H1 (cell line): Measurements from ENCODE around the gene PINLYP. TPM values are rescaled to one million over a fixed set of nuclear protein-coding genes. Genes with fewer than 3 reads are reported as not detected.

Experiments
- CTCF ChIA-PET: fragments of 300-600 bp; sonication (Branson Sonifier 250); formaldehyde crosslinking; loops from one replicate; lab custom pipeline; 2021; ENCODE audit not compliant: partially characterized antibody; lab: Charles Lee
- POLR2A ChIA-PET: fragments of 300-600 bp; sonication (Branson Sonifier 250); formaldehyde crosslinking; loops from one replicate; lab custom pipeline; 2021; ENCODE audit warnings: inconsistent platforms; ENCODE audit not compliant: partially characterized antibody; lab: Charles Lee
- DNase-seq, 2 experiments: peaks; one replicate each; pipeline versions ENCODE4 v3.0.0 to v3.0.0-alpha.2; 2010 to 2022; ENCODE audit warnings: low spot score in 2 of 2, low read depth in 1 of 2, mixed read lengths in 1 of 2
- FAIRE-seq: peaks from 2 replicates; lab custom pipeline; 2011; peaks lifted over from hg19 to GRCh38; lab: Jason Lieb, UNC
- H2AFZ ChIP-seq: 2 replicates; pipeline ENCODE4 v1.8.1; 2012; ENCODE audit warnings: low read length, inconsistent platforms
- H2AK5ac ChIP-seq: 2 replicates; pipeline ENCODE4 v1.6.1; 2013; ENCODE audit warnings: low read depth, low read length
- H2BK120ac ChIP-seq: replicated peaks from 2 replicates; pipeline ENCODE3; 2013; ENCODE audit warnings: low read depth, low read length, inconsistent platforms
- H2BK12ac ChIP-seq: 2 replicates; pipeline ENCODE4 v1.6.1; 2013; ENCODE audit warnings: low read depth, low read length
- H2BK15ac ChIP-seq: 2 replicates; pipeline ENCODE4 v1.6.1; 2013; ENCODE audit warnings: low read length
- H2BK20ac ChIP-seq: 2 replicates; pipeline ENCODE4 v1.6.1; 2013; ENCODE audit warnings: low read length
- H2BK5ac ChIP-seq: 2 replicates; pipeline ENCODE4 v1.6.1; 2013; ENCODE audit warnings: low read depth, low read length
- H3K14ac ChIP-seq: 2 replicates; pipeline ENCODE4 v1.6.1; 2013; ENCODE audit warnings: inconsistent platforms; ENCODE audit not compliant: insufficient read length
- H3K18ac ChIP-seq: 2 replicates; pipeline ENCODE4 v1.6.1; 2013; ENCODE audit warnings: low read length; ENCODE audit errors: extremely low read depth
- H3K23ac ChIP-seq: 2 replicates; pipeline ENCODE4 v1.6.1; 2013; ENCODE audit warnings: inconsistent platforms; ENCODE audit not compliant: insufficient read length
- H3K23me2 ChIP-seq: 2 replicates; pipeline ENCODE4 v1.6.1; 2013; ENCODE audit warnings: low read depth, low read length
- H3K27ac ChIP-seq: 2 replicates; pipeline ENCODE4 v1.6.1; 2011; ENCODE audit warnings: low read depth, low read length, inconsistent platforms
- H3K27me3 ChIP-seq, 4 experiments: replicated peaks in 1 of 4; 1 replicate in 1 of 4; 2 replicates in 3 of 4; pipeline versions ENCODE4 v1.6.1 to v1.8.1; 2011 to 2013; ENCODE audit warnings: low read length in 3 of 4, mild to moderate bottlenecking in 3 of 4, inconsistent platforms in 2 of 4, mixed read lengths in 2 of 4, moderate library complexity in 1 of 4; ENCODE audit not compliant: control insufficient read depth in 3 of 4, insufficient read depth in 3 of 4; ENCODE audit errors: extremely low read depth in 1 of 4
- H3K36me3 ChIP-seq, 4 experiments: 2 replicates each; pipeline versions ENCODE4 v1.6.1 to v1.8.1; 2011 to 2013; ENCODE audit warnings: mild to moderate bottlenecking in 4 of 4, low read length in 3 of 4, moderate library complexity in 2 of 4, control low read depth in 1 of 4, inconsistent platforms in 1 of 4; ENCODE audit not compliant: insufficient read depth in 4 of 4, control insufficient read depth in 2 of 4
- H3K4ac ChIP-seq: replicated peaks from 2 replicates; pipeline ENCODE3; 2013; ENCODE audit warnings: low read length, low read depth, mixed read lengths, inconsistent platforms; ENCODE audit not compliant: insufficient read length
- H3K4me1 ChIP-seq, 4 experiments: replicated peaks in 1 of 4; 1 replicate in 1 of 4; 2 replicates in 3 of 4; pipeline versions ENCODE4 v1.6.1 to v1.8.1; 2011 to 2013; ENCODE audit warnings: low read length in 3 of 4, inconsistent platforms in 2 of 4, mixed read lengths in 1 of 4; ENCODE audit not compliant: insufficient read depth in 4 of 4, control insufficient read depth in 3 of 4
- H3K4me2 ChIP-seq, 2 experiments: 2 replicates each; pipeline versions ENCODE4 v1.6.1 to v1.8.1; 2011 to 2013; ENCODE audit warnings: low read depth in 2 of 2, low read length in 2 of 2, control low read depth in 1 of 2, inconsistent platforms in 1 of 2, mild to moderate bottlenecking in 1 of 2; ENCODE audit not compliant: insufficient read depth in 1 of 2
- H3K4me3 ChIP-seq, 4 experiments: fragments of 200-600, 300-600 bp in 1 of 4; sonication (generic), shearing (Covaris generic), sonication (Bioruptor Twin) in 1 of 4; 2 replicates each; pipeline versions ENCODE4 v1.5.1 to v1.8.1; 2011 to 2016; ENCODE audit warnings: low read length in 4 of 4, low read depth in 3 of 4, control low read depth in 2 of 4, inconsistent platforms in 2 of 4, mild to moderate bottlenecking in 2 of 4, mixed read lengths in 1 of 4, moderate library complexity in 1 of 4; ENCODE audit not compliant: insufficient read depth in 2 of 4; ENCODE audit errors: extremely low read depth in 1 of 4
- H3K56ac ChIP-seq: replicated peaks from 2 replicates; pipeline ENCODE3; 2013; ENCODE audit warnings: low read depth, mild to moderate bottlenecking, mixed read lengths, low read length, inconsistent platforms; ENCODE audit not compliant: insufficient read length
- H3K79me1 ChIP-seq: 2 replicates; pipeline ENCODE4 v1.6.1; 2013; ENCODE audit warnings: low read depth, low read length, control low read depth
- H3K79me2 ChIP-seq, 2 experiments: 2 replicates each; pipeline versions ENCODE4 v1.6.1 to v1.8.1; 2012 to 2013; ENCODE audit warnings: low read length in 2 of 2, mild to moderate bottlenecking in 2 of 2, inconsistent platforms in 1 of 2; ENCODE audit not compliant: insufficient read depth in 2 of 2, control insufficient read depth in 1 of 2
- H3K9ac ChIP-seq, 4 experiments: replicated peaks in 1 of 4; 1 replicate in 1 of 4; 2 replicates in 3 of 4; pipeline versions ENCODE4 v1.6.1 to v1.8.1; 2011 to 2013; ENCODE audit warnings: low read depth in 3 of 4, low read length in 3 of 4, control low read depth in 2 of 4, mild to moderate bottlenecking in 2 of 4, moderate library complexity in 2 of 4, inconsistent platforms in 1 of 4; ENCODE audit errors: extremely low read depth in 1 of 4
- H3K9me3 ChIP-seq, 2 experiments: 2 replicates each; pipeline versions ENCODE4 v1.6.1 to v1.8.1; 2012 to 2013; ENCODE audit warnings: mild to moderate bottlenecking in 2 of 2, moderate library complexity in 2 of 2, control low read depth in 1 of 2, inconsistent platforms in 1 of 2, low read depth in 1 of 2, low read length in 1 of 2, mixed read lengths in 1 of 2; ENCODE audit not compliant: insufficient read depth in 2 of 2
- H4K20me1 ChIP-seq, 2 experiments: replicated peaks in 1 of 2; 2 replicates each; pipeline versions ENCODE3 to v1.8.1; 2011 to 2013; ENCODE audit warnings: inconsistent platforms in 2 of 2, low read length in 2 of 2, mild to moderate bottlenecking in 1 of 2; ENCODE audit not compliant: insufficient read depth in 2 of 2, control insufficient read depth in 1 of 2
- H4K5ac ChIP-seq: 2 replicates; pipeline ENCODE4 v1.6.1; 2013; ENCODE audit warnings: low read length, low read depth, mixed read lengths, inconsistent platforms; ENCODE audit not compliant: insufficient read length
- H4K8ac ChIP-seq: 2 replicates; pipeline ENCODE4 v1.8.0; 2013; ENCODE audit warnings: mild to moderate bottlenecking, moderate library complexity, low read length, inconsistent platforms; ENCODE audit not compliant: insufficient read depth; ENCODE audit errors: extremely low read depth
- H4K91ac ChIP-seq: replicated peaks from 2 replicates; pipeline ENCODE3; 2013; ENCODE audit warnings: low read length, mixed read lengths, inconsistent platforms; ENCODE audit not compliant: insufficient read length
- BCL11A ChIP-seq, 2 experiments: IDR thresholded peaks; one replicate each; pipeline ENCODE4 v1.6.1; 2011; ENCODE audit warnings: low read depth in 2 of 2, low read length in 2 of 2, mild to moderate bottlenecking in 2 of 2
- CHD2 ChIP-seq: IDR thresholded peaks from 2 replicates; pipeline ENCODE4 v1.6.1; 2012; ENCODE audit warnings: low read length, improper control_type of control experiment
- EZH2 ChIP-seq: fragments of 200-600 bp; sonication (generic); IDR thresholded peaks from 2 replicates; pipeline ENCODE4 v1.7.1; 2012; ENCODE audit warnings: low read depth, mild to moderate bottlenecking, moderate library complexity, low read length, inconsistent platforms; ENCODE audit not compliant: severe bottlenecking
- MAFK ChIP-seq: IDR thresholded peaks from 2 replicates; pipeline ENCODE4 v1.6.1; 2012; ENCODE audit warnings: low read depth, mild to moderate bottlenecking, improper control_type of control experiment, low read length
- NANOG ChIP-seq: IDR thresholded peaks from 2 replicates; pipeline ENCODE4 v1.6.1; 2011; ENCODE audit warnings: low read length, low read depth, mild to moderate bottlenecking, inconsistent platforms; ENCODE audit not compliant: insufficient read depth, poor library complexity, severe bottlenecking
- POLR2AphosphoS5 ChIP-seq: IDR thresholded peaks from 2 replicates; pipeline ENCODE4 v1.6.1; 2011; ENCODE audit warnings: low read depth, low read length
- POU5F1 ChIP-seq: IDR thresholded peaks from 2 replicates; pipeline ENCODE4 v1.6.1; 2011; ENCODE audit warnings: low read depth, mild to moderate bottlenecking, low read length, moderate library complexity
- RBBP5 ChIP-seq: IDR thresholded peaks from 2 replicates; pipeline ENCODE4 v1.7.1; 2012; ENCODE audit warnings: low read depth, mild to moderate bottlenecking, inconsistent platforms, low read length, moderate library complexity, borderline replicate concordance
- RXRA ChIP-seq: IDR thresholded peaks from 2 replicates; pipeline ENCODE4 v1.6.1; 2011; ENCODE audit warnings: low read depth, mild to moderate bottlenecking, low read length, moderate library complexity; ENCODE audit not compliant: insufficient read depth
- SAP30 ChIP-seq: fragments of 300-600 bp; sonication (generic); IDR thresholded peaks from 2 replicates; pipeline ENCODE4 v1.7.1; 2012; ENCODE audit warnings: low read length, moderate library complexity, mild to moderate bottlenecking, inconsistent platforms; ENCODE audit not compliant: insufficient read depth, insufficient replicate concordance
- SIX5 ChIP-seq: IDR thresholded peaks from 2 replicates; pipeline ENCODE4 v1.6.1; 2011; ENCODE audit warnings: mild to moderate bottlenecking, low read depth, low read length
- TAF7 ChIP-seq: optimal IDR thresholded peaks from 2 replicates; pipeline ENCODE3; 2011; ENCODE audit warnings: low read depth, mild to moderate bottlenecking, inconsistent platforms, low read length, moderate library complexity, borderline replicate concordance
- TBP ChIP-seq: IDR thresholded peaks from 2 replicates; pipeline ENCODE4 v1.6.1; 2011; ENCODE audit warnings: low read depth, low read length, improper control_type of control experiment
- WGBS, 2 experiments: shearing (Covaris generic) in 1 of 2; methylation state at CpG; one replicate each; pipeline versions ENCODE4 v1.1.6 to v1.1.7; 2013 to 2015; ENCODE audit warnings: low lambda C conversion rate in 2 of 2, mixed read lengths in 2 of 2, inconsistent platforms in 1 of 2, low coverage in 1 of 2, missing lambda C conversion rate in 1 of 2; ENCODE audit not compliant: insufficient replicate concordance in 2 of 2, insufficient coverage in 1 of 2, insufficient read length in 1 of 2; ENCODE audit errors: extremely low coverage in 1 of 2, missing lambda C conversion rate in 1 of 2; 5-methylcytosine and 5-hydroxymethylcytosine counted together
- polyA plus RNA-seq, 7 experiments: library from polyadenylated mRNA; depleted of rRNA in 3 of 7; stranded (reverse) in 5 of 7; unstranded in 2 of 7; fragments of >200 nt in 5 of 7; fragments of 200-250 nt in 2 of 7; gene quantifications; 1 replicate in 5 of 7; 2 replicates in 1 of 7; 4 replicates in 1 of 7; pipeline versions ENCODE4 v1.2.1 to v1.2.3, GENCODE V29; 2011 to 2013; ENCODE audit warnings: missing spikeins in 2 of 7, mixed read lengths in 2 of 7
- total RNA-seq: library from RNA; stranded (reverse); fragmentation: NEBNext Ultra II Directional; extraction: Animal tissue kit (Norgen Biotek cat#: 25700); gene quantifications from 2 replicates; pipeline ENCODE4 v1.2.1, GENCODE V29; 2021

The PINLYP gene
- total and polyA plus RNA-seq, 2 of the 8 experiments (the other 6 are each of a cell fraction or from before 2014, with no cell fraction given), result 7.5 to 31.3 TPM

DNA sequence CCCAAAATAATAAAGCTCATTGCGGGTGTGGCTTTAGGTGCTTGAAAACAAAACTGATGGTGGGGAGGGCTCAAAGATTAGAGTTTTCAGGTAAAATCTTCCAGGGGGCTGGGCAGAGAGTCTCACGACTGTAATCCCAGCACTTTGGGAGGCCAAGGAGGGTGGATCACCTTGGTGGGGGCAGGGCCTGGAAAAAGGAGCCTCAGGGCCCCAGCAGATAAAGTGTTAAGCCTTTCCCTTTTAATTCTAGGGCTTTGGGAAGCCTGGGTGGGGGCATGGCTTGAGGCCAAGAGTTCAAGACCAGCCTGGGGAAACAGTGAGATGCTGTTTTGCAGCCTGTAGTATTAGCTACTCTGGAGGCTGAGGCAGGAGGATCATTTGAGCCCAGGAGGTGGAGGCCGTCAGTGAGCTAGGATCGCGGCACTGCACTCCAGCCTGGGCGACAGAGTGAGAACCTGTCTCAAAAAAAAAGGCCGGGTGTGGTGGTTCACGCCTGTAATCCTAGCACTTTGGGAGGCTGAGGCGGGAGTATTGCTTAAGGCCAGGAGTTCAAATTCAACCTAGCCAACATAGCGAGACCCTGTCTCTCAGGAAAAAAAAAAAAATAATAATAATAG lies 18.6 kb downstream of the PINLYP start:
- Histone ChIP-seq H4K8ac (no peak overlapping the region), H4K20me1 (peaks cover 3 to 6% of the 10 kb centered on the region in 2 experiments), H2AFZ (no peak overlapping the region), H3K23me2 (peaks cover 16% of the 10 kb centered on the region; the same call in 1 of the 2 replicates), H3K14ac (no peak overlapping the region), H2BK20ac (no peak overlapping the region), H2BK12ac (no peak overlapping the region), H3K18ac (no peak overlapping the region), H3K36me3 (peaks cover 3 to 26% (median 10%) of the 10 kb centered on the region in 4 experiments; a peak in 5 of 8 replicates), H3K9ac (no peak overlapping the region), H3K23ac (no peak overlapping the region), H3K4me2 (peak overlapping the region in 1 of 2 experiments; percentile 89; a peak in 1 of 4 replicates), H3K27me3 (no peaks in the 10 kb centered on the region), H3K79me1 (peaks cover 7% of the 10 kb centered on the region), H2AK5ac (no peak overlapping the region), H4K5ac (no peak overlapping the region), H3K56ac (no peak overlapping the region), H4K91ac (no peak overlapping the region), H3K4ac (no peak overlapping the region), H3K79me2 (peaks cover 5 to 20% of the 10 kb centered on the region in 2 experiments), H2BK5ac (no peak overlapping the region), H2BK15ac (no peak overlapping the region), H2BK120ac (no peak overlapping the region), H3K4me1 (peaks cover 2 to 6% (median 3%) of the 10 kb centered on the region in 4 experiments; a peak in 6 of 7 replicates), H3K27ac (no peak overlapping the region), H3K9me3 (no peaks in the 10 kb centered on the region), H3K4me3 (no peak overlapping the region; a peak in 1 of 8 replicates)
- DNase-seq, result no peak
- FAIRE-seq, result no peak
- 87% methylated on average over 10 of the region's 10 CpGs; no CpG with 5 or more reads in 1 of the 2 experiments for WGBS, 2 experiments
- ChIA-PET CTCF (interaction anchor here (0.6 to 6.5 kb wide), 45 partner anchors 10 to 1571 kb away, joined by 3 to 92 read pairs (median 4); partner anchors contain the start of genes ETHE1, PINLYP, XRCC1 and ZNF428), POLR2A (interaction anchor here (0.6 to 3.9 kb wide), 10 partner anchors 11 to 74 kb away, joined by 3 to 36 read pairs (median 4); partner anchors contain the start of genes PINLYP, XRCC1 and ZNF575)
- TF ChIP-seq RBBP5 (no peak), BCL11A (IDR thresholded peaks at IDR 0.05; ENCODE audit: low read depth in 2 of 2, low read length in 2 of 2) (no peak), TAF7 (no peak), MAFK (no peak), SAP30 (no peak), RXRA (no peak), SIX5 (no peak), POLR2AphosphoS5 (no peak), CHD2 (no peak), TBP (no peak), EZH2 (no peak), NANOG (no peak), POU5F1 (no peak)
